ENCODE data around the gene KLHL2.

KLHL2 gene

GRCh38 chr4:165345666-165346417 lies 138.5 kb downstream of the KLHL2 start:
- no peak for TF ChIP-seq CTCF (conservative IDR thresholded peaks at IDR 0.05; ENCODE audit: low read depth, low read length)
- no peak overlapping the region for H3K27ac ChIP-seq
- no peaks in the 10 kb centered on the region for H3K27me3 ChIP-seq (ENCODE audit: insufficient read depth, low read depth)
- no peaks in the 10 kb centered on the region for H3K36me3 ChIP-seq (ENCODE audit: insufficient read depth)
- 0 out of 2 replicates have a peak, but pooled peaks cover 3% of the 10 kb centered on the region for H4K20me1 ChIP-seq (ENCODE audit: insufficient read depth)
- H3K9ac ChIP-seq, result no peak overlapping the region
- H3K4me1 ChIP-seq (ENCODE audit: low read depth, poor library complexity, severe bottlenecking), result no peaks in the 10 kb centered on the region
- no peak overlapping the region for H3K4me3 ChIP-seq (IDR thresholded peaks at IDR 0.05; ENCODE audit: insufficient read depth, low read depth, low read length)
- H2AFZ ChIP-seq (ENCODE audit: low read depth), result no peak overlapping the region
- no peaks in the 10 kb centered on the region for H3K79me2 ChIP-seq (ENCODE audit: insufficient read depth, low read depth)
- H3K4me2 ChIP-seq, result no peak overlapping the region

- Histone ChIP-seq H3K36me3 (ENCODE audit: insufficient read depth) (no peaks in the 10 kb centered on the region), H3K9ac (no peak overlapping the region)
Observed at GRCh38 chr4:165347647-165348569, 140.5 kb downstream of the KLHL2 start.

GRCh38 chr4:165351359-165352130 lies 144.2 kb downstream of the KLHL2 start:
- no peak for TF ChIP-seq CTCF (conservative IDR thresholded peaks at IDR 0.05; ENCODE audit: low read depth, low read length)
- Histone ChIP-seq H3K27me3 (ENCODE audit: insufficient read depth, low read depth) (no peaks in the 10 kb centered on the region), H4K20me1 (ENCODE audit: insufficient read depth) (no peaks in the 10 kb centered on the region), H3K79me2 (ENCODE audit: insufficient read depth, low read depth) (no peaks in the 10 kb centered on the region), H3K9ac (no peak overlapping the region), H3K4me3 (IDR thresholded peaks at IDR 0.05; ENCODE audit: insufficient read depth, low read depth, low read length) (no peak overlapping the region), H3K4me2 (no peak overlapping the region), H2AFZ (ENCODE audit: low read depth) (no peak overlapping the region), H3K27ac (no peak overlapping the region), H3K4me1 (ENCODE audit: low read depth, poor library complexity, severe bottlenecking) (no peaks in the 10 kb centered on the region), H3K36me3 (ENCODE audit: insufficient read depth) (no peaks in the 10 kb centered on the region)

More at GRCh38 chr4:165347647-165348569, 140.5 kb downstream of the KLHL2 start:
- no peak overlapping the region for H3K4me3 ChIP-seq (IDR thresholded peaks at IDR 0.05; ENCODE audit: insufficient read depth, low read depth, low read length)
- TF ChIP-seq CTCF (conservative IDR thresholded peaks at IDR 0.05; ENCODE audit: low read depth, low read length), result no peak
- H3K79me2 ChIP-seq (ENCODE audit: insufficient read depth, low read depth), result no peaks in the 10 kb centered on the region
- no peak overlapping the region for H2AFZ ChIP-seq (ENCODE audit: low read depth)
- H3K4me2 ChIP-seq, result no peak overlapping the region
- no peak overlapping the region for H3K27ac ChIP-seq
- no peaks in the 10 kb centered on the region for H3K4me1 ChIP-seq (ENCODE audit: low read depth, poor library complexity, severe bottlenecking)
- H3K27me3 ChIP-seq (ENCODE audit: insufficient read depth, low read depth), result no peaks in the 10 kb centered on the region
- H4K20me1 ChIP-seq (ENCODE audit: insufficient read depth), result 0 out of 2 replicates have a peak, but pooled peaks cover 3% of the 10 kb centered on the region

- Histone ChIP-seq H2AFZ (ENCODE audit: low read depth) (peak overlapping the region; percentile 28; the same call in 1 of the 2 replicates), H3K27ac (no peak overlapping the region), H4K20me1 (ENCODE audit: insufficient read depth) (no peaks in the 10 kb centered on the region), H3K4me2 (no peak overlapping the region), H3K9ac (no peak overlapping the region), H3K79me2 (ENCODE audit: insufficient read depth, low read depth) (no peaks in the 10 kb centered on the region), H3K4me1 (ENCODE audit: low read depth, poor library complexity, severe bottlenecking) (no peaks in the 10 kb centered on the region), H3K27me3 (ENCODE audit: insufficient read depth, low read depth) (no peaks in the 10 kb centered on the region), H3K36me3 (ENCODE audit: insufficient read depth) (no peaks in the 10 kb centered on the region), H3K4me3 (IDR thresholded peaks at IDR 0.05; ENCODE audit: insufficient read depth, low read depth, low read length) (no peak overlapping the region)
- peak; percentile 53 for TF ChIP-seq CTCF (conservative IDR thresholded peaks at IDR 0.05; ENCODE audit: low read depth, low read length)
Observed at GRCh38 chr4:165355900-165356300, 148.5 kb downstream of the KLHL2 start.
